Cardiac atrium fibroblast (primary cell): ENCODE results near the gene SLC16A3. TPM values are rescaled to one million over a fixed set of nuclear protein-coding genes. Genes with fewer than 3 reads are reported as not detected.

Experiments used
- total RNA-seq: library from RNA; depleted of rRNA; stranded (reverse); fragments of >200 nt; gene quantifications from 2 replicates; pipeline ENCODE4 v1.2.3, GENCODE V29; 2015

SLC16A3 gene
- 600 and 632 TPM in 2 replicates for total RNA-seq

DNA sequence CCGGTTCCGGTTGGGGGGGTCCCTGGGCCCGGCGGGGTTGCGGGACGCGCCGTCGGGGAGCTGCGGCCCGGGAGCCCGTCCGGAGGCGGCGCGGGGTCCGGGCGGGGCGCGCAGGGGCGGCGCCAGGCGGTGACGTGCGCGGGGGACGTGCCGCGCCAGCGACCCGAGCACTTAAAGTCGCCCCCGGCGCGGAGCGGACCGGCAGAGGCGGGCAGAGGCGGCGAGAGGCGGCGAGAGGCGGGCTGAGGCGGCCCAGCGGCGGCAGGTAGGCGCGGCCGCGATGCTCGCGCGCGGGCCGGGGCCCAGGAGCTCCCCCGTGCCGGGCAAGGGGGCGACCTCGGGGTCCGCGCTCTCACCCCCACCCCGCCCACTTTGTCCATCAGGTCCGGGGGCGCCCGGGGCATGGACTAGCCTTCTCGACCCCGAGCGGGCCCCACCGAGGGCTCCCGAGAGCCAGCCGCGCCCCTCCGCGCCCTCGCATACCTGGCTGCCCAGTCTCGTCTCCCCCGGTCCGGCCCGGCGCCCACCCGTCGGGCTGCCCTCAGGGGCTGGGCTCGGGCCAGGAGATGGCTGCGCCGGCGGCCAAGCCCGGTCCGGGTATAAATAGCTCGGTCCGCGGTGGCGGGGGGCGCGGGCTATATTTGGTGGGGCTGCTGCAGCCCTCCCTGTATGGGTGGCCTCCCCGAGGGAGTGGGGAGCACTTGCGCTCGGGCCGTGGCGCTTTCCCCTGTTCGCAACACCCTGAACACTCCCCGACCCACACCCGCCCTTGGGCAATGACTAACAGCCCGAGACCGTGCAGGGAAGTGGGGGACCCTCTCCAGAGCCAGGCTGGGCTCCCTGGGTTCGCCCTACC lies at the start of gene SLC16A3:
Gene SLC16A3, plus strand, starts transcription at position 201 of the 856 bp plus-strand sequence. CDS start 6,967 bp downstream, outside the sequence.

DNA sequence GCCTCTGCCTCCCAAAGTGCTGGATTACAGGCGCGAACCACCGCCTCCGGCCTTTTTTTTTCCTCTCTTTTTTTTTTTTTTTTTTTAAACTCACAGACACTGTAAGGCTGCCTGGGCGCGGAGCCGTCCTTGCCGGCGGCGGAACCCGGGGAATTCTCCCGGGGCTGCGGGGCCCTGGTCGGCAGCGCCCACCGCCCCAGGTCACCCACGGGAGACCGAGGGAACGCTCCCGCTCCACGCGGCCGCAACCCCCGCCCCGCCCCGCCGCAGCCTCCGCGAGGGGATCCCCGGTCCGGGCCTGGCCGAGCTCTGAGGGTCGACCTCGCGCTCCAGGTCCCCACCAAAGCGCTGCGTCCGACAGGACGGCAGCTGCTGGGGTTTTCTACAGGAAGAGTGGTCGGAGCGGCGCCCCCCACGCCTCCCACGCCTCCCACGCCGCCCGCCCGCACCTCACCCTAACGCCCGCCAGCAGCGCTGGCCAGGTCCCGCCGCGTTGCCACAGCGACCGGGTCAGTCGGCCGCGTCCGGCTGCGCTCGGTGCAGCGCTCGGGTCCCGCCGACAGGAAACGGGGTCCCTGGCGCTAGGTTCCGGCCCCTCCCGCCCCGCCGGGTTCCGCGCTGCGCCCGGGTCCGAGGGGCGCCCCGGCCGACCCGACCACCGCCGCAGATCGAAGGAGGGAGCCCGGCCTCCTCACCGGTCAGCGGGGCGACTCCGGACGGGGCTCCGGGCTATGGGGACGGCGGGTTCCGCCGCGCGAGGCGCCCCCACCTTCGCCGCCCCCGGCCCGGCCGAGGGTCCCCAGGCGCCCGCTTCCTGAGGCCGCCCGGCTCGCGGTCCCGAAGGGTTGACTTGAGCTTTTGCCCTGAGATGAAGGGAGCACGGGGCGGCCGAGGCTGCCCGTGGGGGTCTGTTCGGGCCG lies 16.3 kb upstream of the SLC16A3 start, which contains the start of gene CCDC57:
Gene CCDC57, minus strand, starts transcription at position 512 of the 920 bp plus-strand sequence. CDS start 10,898 bp downstream, outside the sequence.

DNA sequence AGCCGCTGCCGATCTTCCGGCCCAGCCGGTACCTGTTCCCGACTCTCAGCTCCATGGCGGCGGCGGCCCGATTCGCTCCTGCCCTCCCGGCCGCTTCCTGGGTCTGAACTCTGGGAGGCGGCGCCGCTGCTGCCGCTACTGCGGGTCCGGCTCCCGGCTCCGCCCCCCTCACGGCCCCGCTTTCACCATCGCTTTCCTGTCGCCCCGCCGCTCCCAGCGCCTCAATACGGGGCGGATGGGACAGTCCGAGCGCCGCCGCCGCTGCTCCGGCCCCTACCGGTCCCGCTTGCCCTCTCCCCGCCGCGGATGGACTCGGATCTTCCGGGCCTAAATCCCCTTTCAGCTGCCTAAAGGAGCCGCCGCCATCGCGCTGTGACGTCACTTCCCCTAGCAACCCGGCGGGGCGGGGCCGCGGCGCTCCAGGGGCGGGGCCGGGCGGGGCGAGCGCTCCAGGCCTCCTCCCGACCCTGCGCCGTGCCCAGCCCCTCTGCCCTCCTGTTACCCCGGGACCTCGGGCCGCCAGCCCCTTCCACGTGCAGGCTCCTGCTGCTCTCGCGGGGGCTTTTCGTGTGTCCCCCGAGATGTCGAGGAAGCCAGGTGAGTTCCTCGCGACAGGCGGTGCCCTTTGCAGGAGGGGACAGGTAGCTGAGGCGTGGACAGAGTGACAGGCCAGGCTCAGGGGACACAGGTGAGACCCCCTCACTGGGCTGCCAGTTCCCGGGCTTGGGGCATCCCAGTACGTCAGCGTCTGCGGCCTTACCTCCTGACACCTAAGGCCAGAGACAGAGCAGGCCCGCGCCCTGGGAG lies 44.7 kb downstream of the SLC16A3 start, which contains the start of gene CSNK1D:
Gene CSNK1D, minus strand, starts transcription at position 374 of the 807 bp plus-strand sequence. Its CDS starts 319 bp downstream, at position 55.

Other genes with a start within 250 kb of the SLC16A3 start
- gene CENPX, start 206.2 kb upstream of the SLC16A3 start, total RNA-seq, result 69.9 and 77.9 TPM in 2 replicates
- 7.9 and 8.8 TPM in 2 replicates for gene LRRC45, start 205.7 kb upstream of the SLC16A3 start, total RNA-seq
- gene RAC3, start 197.4 kb upstream of the SLC16A3 start, total RNA-seq, result 32.6 and 38.8 TPM in 2 replicates
- gene DCXR, start 191.3 kb upstream of the SLC16A3 start, total RNA-seq, result 83.4 and 156 TPM in 2 replicates
- 34.7 and 43.7 TPM in 2 replicates for gene RFNG, start 177.2 kb upstream of the SLC16A3 start, total RNA-seq
- 91.0 and 91.7 TPM in 2 replicates for gene GPS1, start 177.1 kb upstream of the SLC16A3 start, total RNA-seq
- 33.0 and 34.7 TPM in 2 replicates for gene DUS1L, start 163.2 kb upstream of the SLC16A3 start, total RNA-seq
- 80.9 and 170 TPM in 2 replicates for gene FASN, start 130.8 kb upstream of the SLC16A3 start, total RNA-seq
- gene CCDC57, start 16.2 kb upstream of the SLC16A3 start, total RNA-seq, result 6.5 and 9.4 TPM in 2 replicates
- gene CSNK1D, start 44.7 kb downstream of the SLC16A3 start, total RNA-seq, result 28.7 and 31.3 TPM in 2 replicates
- 0.49 TPM in 1 of 2 replicates, not detected in the other for gene CD7, start 88.6 kb downstream of the SLC16A3 start, total RNA-seq
- 18.4 and 25.6 TPM in 2 replicates for gene SECTM1, start 104.7 kb downstream of the SLC16A3 start, total RNA-seq
- not detected in 2 replicates for gene TEX19, start 130.2 kb downstream of the SLC16A3 start, total RNA-seq
- gene UTS2R, start 142.7 kb downstream of the SLC16A3 start, total RNA-seq, result not detected in 2 replicates
- gene HEXD, start 189.3 kb downstream of the SLC16A3 start, total RNA-seq, result 6.8 and 11.2 TPM in 2 replicates
- 39.2 and 40.1 TPM in 2 replicates for gene OGFOD3, start 189.5 kb downstream of the SLC16A3 start, total RNA-seq
- gene CYBC1, start 221.7 kb downstream of the SLC16A3 start, total RNA-seq, result 58.2 and 59.4 TPM in 2 replicates
- gene NARF, start 229.7 kb downstream of the SLC16A3 start, total RNA-seq, result 22.2 and 26.0 TPM in 2 replicates